Thymus (tissue), 11 donors: ENCODE data around the gene AVPR2. TPM values are rescaled to one million over a fixed set of nuclear protein-coding genes. Genes with fewer than 3 reads are reported as not detected.

ENCODE experiments used
- DNase-seq, 9 donors: peaks; one replicate each; pipeline ENCODE4 v3.0.0-alpha.2; 2013; ENCODE audit warnings: low spot score in 9 of 9, low read depth in 6 of 9, missing footprints in 1 of 9
- H3K27ac ChIP-seq, 2 donors: one replicate each; pipeline ENCODE4 v1.5.1; 2013; ENCODE audit warnings: control low read depth in 1 of 2, low read depth in 1 of 2, low read length in 1 of 2, mild to moderate bottlenecking in 1 of 2, moderate library complexity in 1 of 2
- H3K27me3 ChIP-seq, 2 donors: one replicate each; pipeline ENCODE4 v1.5.1; 2013; ENCODE audit warnings: low read length in 1 of 2; ENCODE audit not compliant: control insufficient read depth in 2 of 2, insufficient read depth in 1 of 2
- H3K36me3 ChIP-seq, 2 donors: one replicate each; pipeline ENCODE4 v1.5.1; 2013; ENCODE audit warnings: low read length in 1 of 2, mild to moderate bottlenecking in 1 of 2, moderate library complexity in 1 of 2; ENCODE audit not compliant: control insufficient read depth in 2 of 2, insufficient read depth in 2 of 2
- H3K4me1 ChIP-seq, 2 donors: one replicate each; pipeline ENCODE4 v1.5.1; 2013; ENCODE audit warnings: low read length in 2 of 2; ENCODE audit not compliant: control insufficient read depth in 2 of 2, insufficient read depth in 2 of 2
- H3K4me3 ChIP-seq, 2 donors: one replicate each; pipeline ENCODE4 v1.5.1; 2013; ENCODE audit warnings: low read length in 2 of 2, control low read depth in 1 of 2, mild to moderate bottlenecking in 1 of 2
- H3K9me3 ChIP-seq, 2 donors: one replicate each; pipeline ENCODE4 v1.5.1; 2013; ENCODE audit warnings: low read length in 1 of 2, mild to moderate bottlenecking in 1 of 2; ENCODE audit not compliant: control insufficient read depth in 2 of 2, insufficient read depth in 1 of 2
- WGBS: extraction: QIAGEN DNeasy Blood & Tissue Kit; methylation state at CpG from one replicate; pipeline ENCODE4 v1.1.7; 2013; 5-methylcytosine and 5-hydroxymethylcytosine counted together
- polyA plus RNA-seq: library from polyadenylated mRNA; stranded (reverse); fragments of 200-250 nt; gene quantifications from one replicate; pipeline ENCODE4 v1.2.3, GENCODE V29; 2013
- total RNA-seq: library from RNA; stranded (reverse); fragments of 120-200 nt; gene quantifications from one replicate; pipeline ENCODE4 v1.2.4, GENCODE V29; 2013
- donor health status: healthy.

AVPR2 gene
- total and polyA plus RNA-seq, 2 donors, result 0.24 to 1.8 TPM

DNA sequence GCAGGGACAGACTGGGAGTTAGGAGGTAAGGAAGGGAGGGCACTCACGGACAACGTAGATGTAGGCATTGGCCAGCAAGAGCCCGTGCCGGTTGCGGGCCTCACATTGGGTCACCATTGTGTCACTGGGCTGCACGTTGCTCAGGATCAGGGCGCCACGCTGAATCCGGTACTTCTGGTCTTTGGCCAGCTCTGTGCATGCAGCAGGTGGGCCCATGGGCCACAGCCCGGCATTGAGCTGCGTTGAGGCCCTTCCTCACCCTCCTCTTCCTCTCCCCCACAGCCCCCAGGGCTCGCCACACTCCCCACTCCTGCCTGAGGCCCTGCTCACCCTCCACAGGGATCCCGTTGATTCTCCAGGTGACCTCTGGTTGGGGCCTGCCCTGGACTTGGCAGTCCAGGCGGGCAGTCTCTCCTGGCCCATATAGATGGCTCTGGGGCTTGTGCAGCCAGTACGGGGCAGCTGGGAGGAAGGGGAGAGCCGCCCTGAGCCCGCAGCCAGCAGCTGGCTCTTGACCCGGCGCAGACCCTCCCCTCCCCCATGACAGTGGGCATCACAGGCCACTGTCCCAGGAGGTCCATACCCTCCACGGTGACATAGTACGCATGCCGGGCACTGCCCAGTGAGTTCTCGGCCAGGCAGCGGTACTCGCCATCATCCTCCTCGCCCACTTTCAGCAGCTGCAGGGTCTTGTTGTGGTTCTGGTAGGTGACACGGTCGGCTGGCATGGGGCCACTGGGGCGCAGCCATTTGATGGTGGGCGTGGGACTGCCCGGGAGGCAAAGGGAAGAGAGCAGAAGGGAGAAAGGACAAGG is 34.8 kb upstream of the AVPR2 start:
- peaks cover 0 to 51% of the 10 kb centered on the region in 2 donors for H3K27me3 ChIP-seq
- no peak overlapping the region for H3K27ac ChIP-seq
- 93% methylated on average over 31 of the region's 31 CpGs for WGBS
- no peak for DNase-seq
- no peaks in the 10 kb centered on the region for H3K36me3 ChIP-seq
- H3K4me3 ChIP-seq, result no peak overlapping the region
- no peaks in the 10 kb centered on the region for H3K4me1 ChIP-seq
- H3K9me3 ChIP-seq, result no peaks in the 10 kb centered on the region

DNA sequence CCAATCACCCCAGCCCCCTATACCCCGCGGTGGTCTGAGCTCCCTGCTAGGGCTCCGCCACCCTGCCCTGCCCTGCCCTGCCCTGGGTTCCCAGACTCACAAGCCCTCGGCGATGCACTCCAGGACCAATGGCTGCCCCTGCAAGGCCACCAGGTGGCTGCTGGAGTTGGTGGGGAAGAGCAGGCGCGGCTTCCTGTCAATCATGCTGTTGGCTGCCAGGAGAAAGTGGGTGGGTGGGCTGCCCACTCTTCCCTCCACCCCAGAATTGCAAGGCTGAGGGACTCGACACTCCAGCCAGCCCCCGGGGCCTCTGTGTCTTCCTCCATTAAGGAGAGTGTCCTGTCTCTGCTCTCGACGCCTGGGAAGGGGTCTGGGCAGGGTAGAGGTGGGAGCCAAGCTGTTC is 34.2 kb upstream of the AVPR2 start:
- no peaks in the 10 kb centered on the region for H3K4me1 ChIP-seq
- no peaks in the 10 kb centered on the region for H3K36me3 ChIP-seq
- peaks cover 0 to 55% of the 10 kb centered on the region in 2 donors for H3K27me3 ChIP-seq
- no peaks in the 10 kb centered on the region for H3K9me3 ChIP-seq
- H3K27ac ChIP-seq, result no peak overlapping the region
- WGBS, result 84% methylated on average over 11 of the region's 11 CpGs
- H3K4me3 ChIP-seq, result no peak overlapping the region
- no peak for DNase-seq

DNA sequence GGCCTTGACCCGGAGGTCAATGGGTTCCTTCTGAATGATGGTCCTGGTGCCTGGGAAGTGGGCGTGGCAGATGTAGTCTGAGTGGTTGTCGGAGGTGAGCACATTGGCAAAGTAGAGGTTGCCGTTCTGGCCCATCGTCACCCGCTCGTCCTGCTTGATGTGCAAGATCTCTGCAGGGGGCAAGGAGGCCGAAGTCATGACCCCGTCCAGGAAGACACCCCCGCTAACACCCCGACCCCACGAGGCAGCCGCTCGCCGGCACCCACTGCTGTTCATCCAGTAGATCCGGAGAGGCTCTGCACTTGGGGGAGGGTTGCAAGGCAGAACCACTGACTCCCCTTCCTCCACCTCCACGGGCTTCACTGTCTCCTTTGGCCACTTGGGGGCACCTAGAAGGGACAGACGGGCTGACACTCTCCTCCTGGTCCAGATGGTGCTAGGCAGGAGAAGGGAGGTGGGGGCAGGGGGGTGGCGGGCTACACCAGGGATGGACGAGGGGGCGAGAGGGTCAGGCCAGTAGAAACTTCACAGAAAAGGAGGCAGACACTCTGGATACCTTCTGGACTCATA is 33.6 kb upstream of the AVPR2 start:
- Histone ChIP-seq H3K36me3 (no peaks in the 10 kb centered on the region), H3K4me3 (no peak overlapping the region), H3K27ac (no peak overlapping the region), H3K27me3 (peaks cover 0 to 60% of the 10 kb centered on the region in 2 donors), H3K9me3 (no peaks in the 10 kb centered on the region), H3K4me1 (no peaks in the 10 kb centered on the region)
- DNase-seq, result no peak
- 64% methylated on average over 21 of the region's 21 CpGs for WGBS

DNA sequence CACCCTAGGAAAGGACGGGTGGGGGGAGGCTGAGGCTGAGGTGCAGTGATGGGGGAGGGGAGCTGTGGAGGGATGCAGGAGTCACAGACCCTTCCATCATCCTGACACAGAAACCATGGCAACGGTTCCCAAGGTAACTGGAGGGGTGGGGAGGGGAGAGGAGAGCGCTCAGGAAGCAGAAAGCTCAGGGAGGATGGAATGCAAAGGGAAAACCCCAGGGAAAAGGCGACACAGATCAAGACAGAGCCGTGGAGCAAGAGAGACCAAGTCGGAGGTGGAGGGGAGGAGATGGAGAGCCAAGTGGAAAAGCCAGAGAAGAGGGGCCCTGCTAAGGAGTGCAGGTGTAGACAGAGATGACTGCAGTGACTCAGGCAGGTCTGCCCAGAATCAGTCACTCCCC is 33.0 kb upstream of the AVPR2 start:
- no peak overlapping the region for H3K27ac ChIP-seq

DNA sequence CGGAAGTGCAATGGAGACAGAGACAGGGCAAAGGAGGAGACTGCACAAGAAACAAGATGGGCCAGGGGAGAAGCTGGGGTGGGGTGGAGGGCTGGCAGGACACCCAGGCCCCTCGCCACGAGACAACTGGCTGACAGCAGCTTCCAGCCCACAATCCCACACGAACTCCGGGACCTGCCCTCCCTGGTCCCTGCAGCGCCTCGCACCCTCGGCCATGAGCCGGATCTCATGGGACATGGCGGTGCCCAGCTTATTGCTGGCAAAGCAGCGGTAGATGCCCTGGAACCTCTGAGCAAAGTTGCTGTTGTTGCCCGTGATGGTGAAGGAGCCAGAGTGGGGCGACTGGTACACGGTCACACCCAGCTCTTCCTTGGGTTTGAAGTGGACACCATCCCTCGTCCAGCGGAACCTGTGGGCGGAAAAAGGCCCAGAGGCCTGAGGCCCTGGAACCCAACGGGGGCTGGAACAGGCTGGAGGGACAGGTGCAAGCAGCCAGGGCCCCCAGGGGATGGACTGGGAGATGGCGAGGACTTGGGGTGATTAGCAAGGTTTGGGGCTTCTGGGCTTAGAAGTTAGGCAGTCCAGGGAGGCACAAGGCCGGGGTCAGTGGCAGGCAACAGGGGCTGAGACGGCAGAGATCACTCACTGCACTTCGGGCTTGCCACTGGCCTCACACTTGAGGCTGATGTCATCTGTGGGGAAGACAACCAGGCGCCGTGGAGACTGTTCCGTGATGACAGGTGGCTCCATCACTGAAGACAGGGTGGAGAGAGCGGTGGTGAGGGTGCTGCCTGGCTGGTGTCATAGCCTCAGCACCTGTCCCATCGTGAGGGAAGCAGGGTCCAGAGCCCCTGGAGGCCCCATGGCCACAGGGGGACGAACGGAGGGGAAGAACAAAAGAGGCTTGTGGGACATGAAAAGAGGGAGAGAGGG is 32.3 kb upstream of the AVPR2 start:
- Histone ChIP-seq H3K9me3 (no peaks in the 10 kb centered on the region), H3K27me3 (peaks cover 0 to 57% of the 10 kb centered on the region in 2 donors), H3K27ac (no peak overlapping the region), H3K36me3 (no peaks in the 10 kb centered on the region), H3K4me1 (no peaks in the 10 kb centered on the region), H3K4me3 (no peak overlapping the region)
- WGBS, result 84% methylated on average over 29 of the region's 29 CpGs
- no peak for DNase-seq

More for the DNA sequence above, 33.0 kb upstream of the AVPR2 start:
- no peak overlapping the region for H3K4me3 ChIP-seq
- H3K4me1 ChIP-seq, result no peaks in the 10 kb centered on the region
- 34% methylated on average over 6 of the region's 6 CpGs for WGBS
- no peaks in the 10 kb centered on the region for H3K36me3 ChIP-seq
- H3K9me3 ChIP-seq, result no peaks in the 10 kb centered on the region
- H3K27me3 ChIP-seq, result peaks cover 0 to 62% of the 10 kb centered on the region in 2 donors
- no peak for DNase-seq

DNA sequence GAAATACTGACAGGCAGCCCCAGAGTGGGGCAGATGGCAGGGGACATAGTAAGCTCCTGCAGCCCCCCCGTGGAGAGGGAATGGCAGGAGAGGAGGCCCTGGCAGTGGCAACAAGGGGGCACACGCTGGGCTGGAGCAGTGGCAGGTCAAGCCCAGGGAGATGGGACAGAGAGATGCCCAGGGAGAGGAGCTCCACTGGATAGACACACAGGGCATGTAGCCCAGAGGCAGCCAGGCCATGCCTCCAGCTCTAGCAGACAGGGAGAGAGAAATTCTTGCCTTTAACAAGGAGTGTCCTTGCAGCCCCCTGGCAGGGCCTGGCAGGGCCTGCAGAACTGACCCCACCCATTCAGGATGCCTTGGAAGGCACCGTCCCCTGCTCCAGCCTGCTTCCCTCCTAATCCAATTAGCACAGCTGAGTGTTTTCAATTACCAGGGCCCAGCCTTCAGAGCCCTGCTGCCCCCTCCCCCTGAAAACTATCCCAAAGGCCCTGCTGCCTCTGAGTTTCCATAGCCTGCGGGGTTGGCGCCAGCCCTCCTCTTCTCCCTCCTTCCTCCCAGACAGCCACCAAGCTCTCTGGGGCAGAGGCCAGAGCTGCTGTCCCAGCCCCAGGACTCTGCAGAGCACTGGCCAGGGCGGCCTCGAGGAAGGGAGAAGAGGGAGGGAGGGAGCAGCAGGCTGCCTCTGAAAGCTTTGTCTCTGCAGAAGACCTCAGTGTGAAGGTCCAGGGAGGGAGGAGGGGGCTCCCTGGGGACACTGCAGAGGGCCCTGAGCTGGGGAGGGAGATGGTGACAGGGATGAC is 31.0 kb upstream of the AVPR2 start:
- 64% methylated on average over 7 of the region's 7 CpGs for WGBS
- no peak overlapping the region for H3K27ac ChIP-seq
- peaks cover 0 to 8% of the 10 kb centered on the region in 2 donors for H3K4me1 ChIP-seq
- DNase-seq, result no peak
- H3K27me3 ChIP-seq, result peaks cover 0 to 66% of the 10 kb centered on the region in 2 donors
- no peaks in the 10 kb centered on the region for H3K9me3 ChIP-seq
- H3K36me3 ChIP-seq, result no peaks in the 10 kb centered on the region
- H3K4me3 ChIP-seq, result no peak overlapping the region

DNA sequence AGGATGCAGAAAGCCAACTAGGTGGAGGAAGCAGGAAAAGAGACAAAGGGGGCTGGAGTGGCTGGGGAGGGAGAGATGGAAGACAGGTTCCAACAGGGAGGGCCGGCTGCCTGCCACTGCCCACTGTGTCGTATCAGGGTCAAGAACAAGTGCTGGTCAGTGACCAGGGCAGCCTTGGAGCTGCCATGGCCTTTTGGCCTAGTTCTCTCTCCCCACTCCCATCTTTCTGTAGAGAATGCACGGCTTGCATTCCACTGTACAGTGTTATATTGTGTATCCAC is 30.4 kb upstream of the AVPR2 start:
- no peak for DNase-seq
- Histone ChIP-seq H3K27me3 (peaks cover 0 to 67% of the 10 kb centered on the region in 2 donors), H3K27ac (no peak overlapping the region), H3K4me3 (no peak overlapping the region), H3K36me3 (no peaks in the 10 kb centered on the region), H3K4me1 (peaks cover 0 to 13% of the 10 kb centered on the region in 2 donors), H3K9me3 (no peaks in the 10 kb centered on the region)
- 74% methylated on average over 3 of the region's 3 CpGs for WGBS

DNA sequence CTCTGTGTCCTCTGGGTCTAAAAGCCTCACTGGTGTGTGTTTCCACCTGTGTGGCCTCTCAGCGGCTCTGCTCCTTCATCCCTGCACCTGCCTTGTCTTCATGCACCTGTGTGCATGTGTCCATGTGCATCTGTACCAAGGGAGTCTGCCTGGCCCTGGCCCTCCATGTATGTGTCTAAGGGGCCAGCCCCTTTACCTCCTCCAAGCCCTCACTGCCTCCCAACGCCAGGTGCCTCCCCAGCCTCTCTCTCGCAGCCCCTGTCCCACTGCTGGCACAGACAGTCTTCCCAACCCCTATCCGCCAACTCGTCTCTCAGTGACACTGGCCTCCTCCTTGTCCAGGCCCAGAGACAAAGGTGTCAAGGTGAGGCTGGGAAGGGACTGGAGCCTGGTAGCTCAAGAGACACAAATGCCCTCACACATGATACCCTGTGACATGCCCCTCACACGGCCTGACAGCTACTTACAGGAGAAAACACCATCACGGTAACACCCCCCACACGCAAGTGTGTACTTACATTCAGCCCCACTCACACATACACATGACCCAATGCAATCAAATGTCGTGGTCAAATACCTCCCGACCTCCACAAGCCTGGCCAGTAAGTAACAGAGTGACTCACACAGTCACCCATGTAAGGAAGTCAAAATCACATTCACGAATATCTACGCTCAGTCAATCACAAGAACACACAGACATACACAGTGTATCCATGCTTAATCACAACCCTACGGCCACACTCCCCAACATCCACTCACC is 29.9 kb upstream of the AVPR2 start:
- 92% methylated on average over 13 of the region's 13 CpGs for WGBS
- peaks cover 0 to 69% of the 10 kb centered on the region in 2 donors for H3K27me3 ChIP-seq
- no peaks in the 10 kb centered on the region for H3K9me3 ChIP-seq
- no peak overlapping the region for H3K4me3 ChIP-seq
- no peak for DNase-seq
- H3K27ac ChIP-seq, result no peak overlapping the region
- H3K36me3 ChIP-seq, result no peaks in the 10 kb centered on the region
- peaks cover 0 to 17% of the 10 kb centered on the region in 2 donors for H3K4me1 ChIP-seq
